Epithelial cell of esophagus (primary cell): ENCODE measurements around the gene ANXA6.

Experiments used
- DNase-seq: peaks from one replicate; pipeline ENCODE4 v3.0.0; 2010; ENCODE audit warnings: low read depth
- H3K4me3 ChIP-seq: 2 replicates; pipeline ENCODE4 v1.5.1; 2011; ENCODE audit warnings: mild to moderate bottlenecking, low read length, control low read depth
- CTCF ChIP-seq: IDR thresholded peaks from 2 replicates; pipeline ENCODE4 v1.5.1; 2011; ENCODE audit warnings: low read depth, mild to moderate bottlenecking, low read length, control low read depth, inconsistent platforms; ENCODE audit not compliant: insufficient read depth; ENCODE audit errors: missing control alignments

Gene ANXA6

GRCh38 chr5:151138114-151138513 lies 19.5 kb downstream of the ANXA6 start:
- no peak overlapping the region for H3K4me3 ChIP-seq
- TF ChIP-seq CTCF: no peak
- no peak for DNase-seq

GRCh38 chr5:151137067-151137825 lies 20.3 kb downstream of the ANXA6 start:
- H3K4me3 ChIP-seq: no peak overlapping the region
- no peak for DNase-seq
- TF ChIP-seq CTCF: no peak

GRCh38 chr5:151134228-151134627 lies 23.4 kb downstream of the ANXA6 start:
- no peak for TF ChIP-seq CTCF
- H3K4me3 ChIP-seq: no peak overlapping the region

GRCh38 chr5:151132963-151133362 lies 24.6 kb downstream of the ANXA6 start:
- TF ChIP-seq CTCF: no peak
- H3K4me3 ChIP-seq: no peak overlapping the region
- no peak for DNase-seq

More at GRCh38 chr5:151134228-151134627, 23.4 kb downstream of the ANXA6 start:
- peak; percentile 70 for DNase-seq

- DNase-seq: peak; percentile 47
- H3K4me3 ChIP-seq: no peak overlapping the region
- no peak for TF ChIP-seq CTCF
These were observed 26.4 kb downstream of the ANXA6 start for GRCh38 chr5:151130922-151131891.

GRCh38 chr5:151130235-151130921 lies 27.2 kb downstream of the ANXA6 start:
- DNase-seq: no peak
- no peak for TF ChIP-seq CTCF
- H3K4me3 ChIP-seq: no peak overlapping the region
